Kidney (tissue), 14 donors: ENCODE results near the gene RREB1. TPM values are rescaled to one million over a fixed set of nuclear protein-coding genes. Genes with fewer than 3 reads are reported as not detected.
A peak's percentile ranks its signal among the peaks of the same experiment; 100 is the strongest.

Experiments
- DNase-seq, 5 donors: peaks; one replicate each; pipeline ENCODE4 v3.0.0-alpha.2; 2013 to 2020
- FAIRE-seq: peaks from 2 replicates; lab custom pipeline; 2012; peaks lifted over from hg19 to GRCh38; lab: Jason Lieb, UNC
- H3K27ac ChIP-seq, 2 donors: one replicate each; pipeline ENCODE4 v1.7.0; 2013; ENCODE audit warnings: low read depth in 2 of 2, low read length in 2 of 2, inconsistent platforms in 1 of 2
- H3K27me3 ChIP-seq: one replicate; pipeline ENCODE4 v1.7.1; 2013; ENCODE audit warnings: low read length, inconsistent platforms; ENCODE audit not compliant: control insufficient read depth, insufficient read depth
- H3K36me3 ChIP-seq, 3 donors: one replicate each; pipeline versions ENCODE4 v1.7.0 to v1.7.1; 2013; ENCODE audit warnings: low read length in 3 of 3, control low read depth in 1 of 3, inconsistent platforms in 1 of 3; ENCODE audit not compliant: insufficient read depth in 3 of 3, control insufficient read depth in 2 of 3
- H3K4me1 ChIP-seq, 3 donors: one replicate each; pipeline versions ENCODE4 v1.7.0 to v1.7.1; 2013; ENCODE audit warnings: low read length in 3 of 3, inconsistent platforms in 1 of 3, low read depth in 1 of 3; ENCODE audit not compliant: control insufficient read depth in 2 of 3, insufficient read depth in 2 of 3
- H3K4me3 ChIP-seq, 3 donors: one replicate each; pipeline versions ENCODE4 v1.7.0 to v1.8.1; 2013; ENCODE audit warnings: low read length in 3 of 3, control low read depth in 1 of 3, inconsistent platforms in 1 of 3
- H3K9ac ChIP-seq, 3 donors: one replicate each; pipeline versions ENCODE4 v1.7.0 to v1.7.1; 2013; ENCODE audit warnings: low read length in 3 of 3, control low read depth in 1 of 3, inconsistent platforms in 1 of 3
- H3K9me3 ChIP-seq, 3 donors: one replicate each; pipeline versions ENCODE4 v1.7.0 to v1.7.1; 2013; ENCODE audit warnings: low read length in 3 of 3, control low read depth in 1 of 3, inconsistent platforms in 1 of 3; ENCODE audit not compliant: control insufficient read depth in 2 of 3, insufficient read depth in 1 of 3
- CTCF ChIP-seq: IDR thresholded peaks from 3 replicates; pipeline ENCODE4 v1.5.1; 2012; ENCODE audit warnings: mild to moderate bottlenecking, moderate library complexity, borderline replicate concordance; ENCODE audit not compliant: insufficient read depth; ENCODE audit errors: extremely low read depth
- intact Hi-C: fragments of 100-400 bp; cut with DNase I; formaldehyde crosslinking; loops from one replicate; pipeline ENCODE4 v1.11.1; 2022
- polyA plus RNA-seq: library from polyadenylated mRNA; stranded (reverse); fragments of 350-450 nt; fragmentation: Illumina TruSeq; extraction: RNeasy Lipid Tissue Mini Kit (QIAGEN cat#74804); gene quantifications from one replicate; pipeline ENCODE4 v1.2.3, GENCODE V29; 2014; ENCODE audit warnings: low read depth, low replicate concordance; ENCODE audit not compliant: insufficient read depth
- total RNA-seq: library from RNA; stranded (reverse); fragmentation: NEBNext Ultra II Directional; extraction: Animal tissue kit (Norgen Biotek cat#: 25700); gene quantifications from one replicate; pipeline ENCODE4 v1.2.1, GENCODE V29; 2021
- donor health status: control.
- donor health status: control.
- donor health status: control.
- donor health status: control.
- donor health status: control.
- donor health status: DM: yes; HTN: yes; CAD: no.
- donor health status: Normal renal cell carcinoma (clear cell type).

Gene RREB1
- total and polyA plus RNA-seq, 2 donors from 2014 or later = 5.9 to 56.5 TPM

GRCh38 chr6:7151381-7151780 is 43.6 kb downstream of the RREB1 start:
- DNase-seq (no peak), FAIRE-seq (no peak)
- H3K4me3 ChIP-seq = no peak overlapping the region
- peaks cover 10 to 63% (median 24%) of the 10 kb centered on the region in 3 donors for H3K4me1 ChIP-seq
- no peak overlapping the region for H3K9ac ChIP-seq
- H3K27ac ChIP-seq = peak overlapping the region in 1 of 2 donors; percentile 13
- no peaks in the 10 kb centered on the region for H3K36me3 ChIP-seq
- intact Hi-C loops = no loop called here
- H3K27me3 ChIP-seq = no peaks in the 10 kb centered on the region
- no peaks in the 10 kb centered on the region for H3K9me3 ChIP-seq
- no peak for TF ChIP-seq CTCF

GRCh38 chr6:7152462-7152861 is 44.7 kb downstream of the RREB1 start:
- intact Hi-C loops = no loop called here
- H3K4me1 ChIP-seq = peaks cover 4 to 59% (median 18%) of the 10 kb centered on the region in 3 donors
- FAIRE-seq = no peak
- H3K4me3 ChIP-seq = no peak overlapping the region
- no peaks in the 10 kb centered on the region for H3K9me3 ChIP-seq
- H3K9ac ChIP-seq = no peak overlapping the region
- H3K36me3 ChIP-seq = no peaks in the 10 kb centered on the region
- no peak overlapping the region for H3K27ac ChIP-seq
- DNase-seq = no peak
- H3K27me3 ChIP-seq = no peaks in the 10 kb centered on the region
- no peak for TF ChIP-seq CTCF

- no peak overlapping the region for H3K4me3 ChIP-seq
- H3K9me3 ChIP-seq = no peaks in the 10 kb centered on the region
- H3K4me1 ChIP-seq = peaks cover 4 to 52% (median 18%) of the 10 kb centered on the region in 3 donors
- FAIRE-seq = no peak
- no peak for TF ChIP-seq CTCF
- no peak overlapping the region for H3K9ac ChIP-seq
- H3K36me3 ChIP-seq = no peaks in the 10 kb centered on the region
- no peaks in the 10 kb centered on the region for H3K27me3 ChIP-seq
- no peak for DNase-seq
- H3K27ac ChIP-seq = no peak overlapping the region
- intact Hi-C loops = no loop called here
Measured at GRCh38 chr6:7153789-7154188, 46.0 kb downstream of the RREB1 start.
